HepG2 (cell line): ENCODE measurements around the gene ELOVL5. TPM values are rescaled to one million over a fixed set of nuclear protein-coding genes. Genes with fewer than 3 reads are reported as not detected.

ENCODE experiments used
- ATRX ChIP-seq: sonication (generic); formaldehyde crosslinking; IDR thresholded peaks from 2 replicates; pipeline ENCODE4 v1.4.0; 2020; ENCODE audit warnings: missing genetic modification reagents, borderline replicate concordance
- CEBPG ChIP-seq: IDR thresholded peaks from 2 replicates; pipeline ENCODE4 v1.6.1; 2016
- DMAP1 ChIP-seq: IDR thresholded peaks from 2 replicates; pipeline ENCODE4 v1.6.1; 2016
- NR2F1 ChIP-seq, 2 experiments: fragments of 450-650 bp in 1 of 2; formaldehyde crosslinking in 1 of 2; IDR thresholded peaks; 2 replicates each; pipeline versions ENCODE4 v1.5.0 to v1.6.1; 2016 to 2020; ENCODE audit warnings: mild to moderate bottlenecking in 1 of 2, missing compliant biosample characterization in 1 of 2, missing genetic modification reagents in 1 of 2, moderate library complexity in 1 of 2
- POLR2AphosphoS5 ChIP-seq: IDR thresholded peaks from 2 replicates; pipeline ENCODE4 v1.6.1; 2012; ENCODE audit warnings: low read depth, low read length
- SIN3B ChIP-seq: fragments of 150-350 bp; IDR thresholded peaks from 2 replicates; pipeline ENCODE4 v1.6.1; 2014; ENCODE audit warnings: low read length
- U2AF2 ChIP-seq: fragments of 200-400 bp; formaldehyde crosslinking; IDR thresholded peaks from 2 replicates; pipeline ENCODE4 v1.6.1; 2017; ENCODE audit warnings: low read depth, mild to moderate bottlenecking, low read length
- ZFP62 ChIP-seq: sonication (generic); formaldehyde crosslinking; IDR thresholded peaks from 2 replicates; pipeline ENCODE4 v1.4.0; 2020; ENCODE audit warnings: missing genetic modification reagents
- ZNF430 ChIP-seq: sonication (generic); formaldehyde crosslinking; IDR thresholded peaks from 2 replicates; pipeline ENCODE4 v1.9.0; 2021; ENCODE audit warnings: mild to moderate bottlenecking, missing genetic modification reagents
- ZNF841 ChIP-seq: sonication (generic); formaldehyde crosslinking; IDR thresholded peaks from 2 replicates; pipeline ENCODE4 v1.8.1; 2023; ENCODE audit warnings: missing genetic modification reagents, borderline replicate concordance
- polyA plus RNA-seq, 8 experiments: library from polyadenylated mRNA; depleted of rRNA in 3 of 8; stranded (reverse) in 7 of 8; unstranded in 1 of 8; fragments of >200 nt; fragmentation: Illumina TruSeq in 4 of 8; extraction: Trizol in 4 of 8; gene quantifications; 2 replicates each; pipeline versions ENCODE4 v1.2.1 to v1.2.3, GENCODE V29; 2011 to 2016; ENCODE audit warnings: low read depth in 4 of 8, missing spikeins in 1 of 8, mixed read lengths in 1 of 8; ENCODE audit not compliant: insufficient read depth in 1 of 8
- total RNA-seq, 5 experiments: library from RNA; depleted of rRNA; stranded (reverse); fragments of >200 nt; fragmentation: Illumina TruSeq; extraction: Trizol; gene quantifications; 2 replicates each; pipeline ENCODE4 v1.2.3, GENCODE V29; 2016; ENCODE audit warnings: low read depth in 1 of 5
- TF ChIP-seq, protein P1 (sequence below): sonication (generic); formaldehyde crosslinking; IDR thresholded peaks from 2 replicates; pipeline ENCODE4 v1.4.0; 2020; ENCODE audit warnings: missing genetic modification reagents, low read depth, mild to moderate bottlenecking, borderline replicate concordance
- TF ChIP-seq, protein P2 (sequence below): sonication (generic); formaldehyde crosslinking; IDR thresholded peaks from 2 replicates; pipeline ENCODE4 v1.9.0; 2021; ENCODE audit warnings: missing genetic modification reagents, borderline replicate concordance
- TF ChIP-seq, protein P3 (sequence below): sonication (generic); formaldehyde crosslinking; IDR thresholded peaks from 2 replicates; pipeline ENCODE4 v1.4.0; 2020; ENCODE audit warnings: missing genetic modification reagents, borderline replicate concordance
- TF ChIP-seq, protein P4 (sequence below): sonication (generic); formaldehyde crosslinking; conservative IDR thresholded peaks from 2 replicates; pipeline ENCODE4 v1.5.0; 2020; ENCODE audit warnings: missing genetic modification reagents
- TF ChIP-seq, protein P5 (sequence below): sonication (generic); formaldehyde crosslinking; IDR thresholded peaks from 2 replicates; pipeline ENCODE4 v1.8.1; 2023; ENCODE audit warnings: mild to moderate bottlenecking, missing genetic modification reagents, borderline replicate concordance

ELOVL5 gene
- total and polyA plus RNA-seq, 2 of the 13 experiments (the other 11 are each of a cell fraction or from before 2014, with no cell fraction given) = 50.1 to 72.4 TPM

DNA sequence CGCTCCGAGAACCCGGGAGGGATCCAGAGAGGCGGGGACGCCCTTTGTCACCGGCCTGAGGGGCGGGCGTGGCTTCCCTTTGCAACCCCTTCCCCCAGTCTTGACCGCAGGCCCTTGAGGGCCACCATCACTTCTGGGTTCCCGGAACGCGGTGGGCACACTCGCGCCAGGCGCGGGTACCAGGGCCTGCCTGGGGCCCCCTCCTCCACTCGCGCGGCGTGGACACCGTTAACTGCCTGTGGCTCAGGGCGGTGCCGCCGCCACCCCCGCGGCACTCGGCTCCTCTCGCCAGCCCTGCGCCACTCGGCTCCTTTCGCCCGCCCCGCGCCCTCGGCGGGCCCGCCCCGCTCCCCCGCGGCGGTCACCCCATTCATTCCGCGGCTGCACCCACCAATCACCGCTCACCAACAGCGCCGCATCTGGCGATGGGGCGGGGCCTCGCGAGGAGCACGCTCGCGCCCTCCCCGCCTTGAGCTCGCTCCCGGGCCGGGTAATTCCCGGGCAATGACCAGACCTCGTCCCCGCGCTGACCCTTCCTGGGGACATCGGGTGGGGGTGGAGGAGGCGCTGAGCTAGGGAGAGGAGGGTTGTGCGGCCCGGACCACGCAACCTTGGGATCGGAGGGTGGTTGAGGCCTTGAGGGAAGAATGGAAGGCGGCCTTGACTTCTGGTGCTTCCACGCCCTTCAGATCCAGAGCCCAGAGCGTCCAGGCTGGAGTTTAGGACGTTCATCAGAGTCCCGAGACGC, 10.5 kb upstream of the ELOVL5 start (continued):
- TF ChIP-seq ZNF430 (CRISPR knock-in tag) (peak; percentile 87; the same call in 1 of the 2 replicates), ZFP62 (no peak), NR2F1 (CRISPR knock-in tag; IDR thresholded peaks at IDR 0.05) (peak; percentile 39 to 66; a peak in 3 of 4 replicates), CEBPG (peak; percentile 18; the same call in 1 of the 2 replicates), ATRX (CRISPR knock-in tag) (no peak), SIN3B (no peak), POLR2AphosphoS5 (peak; percentile 81), DMAP1 (CRISPR knock-in tag) (peak; percentile 89), ZNF841 (CRISPR knock-in tag) (no peak; the same call in 1 of the 2 replicates), U2AF2 (no peak)
- TF ChIP-seq, protein P1, sequence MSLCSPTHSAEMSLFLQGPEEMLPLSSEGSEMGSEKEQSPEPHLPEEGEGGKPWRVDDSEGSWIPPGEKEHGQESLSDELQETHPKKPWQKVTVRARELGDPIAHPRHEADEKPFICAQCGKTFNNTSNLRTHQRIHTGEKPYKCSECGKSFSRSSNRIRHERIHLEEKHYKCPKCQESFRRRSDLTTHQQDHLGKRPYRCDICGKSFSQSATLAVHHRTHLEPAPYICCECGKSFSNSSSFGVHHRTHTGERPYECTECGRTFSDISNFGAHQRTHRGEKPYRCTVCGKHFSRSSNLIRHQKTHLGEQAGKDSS (CRISPR knock-in tag) = peak; percentile 92; the same call in 1 of the 2 replicates
- TF ChIP-seq, protein P2, sequence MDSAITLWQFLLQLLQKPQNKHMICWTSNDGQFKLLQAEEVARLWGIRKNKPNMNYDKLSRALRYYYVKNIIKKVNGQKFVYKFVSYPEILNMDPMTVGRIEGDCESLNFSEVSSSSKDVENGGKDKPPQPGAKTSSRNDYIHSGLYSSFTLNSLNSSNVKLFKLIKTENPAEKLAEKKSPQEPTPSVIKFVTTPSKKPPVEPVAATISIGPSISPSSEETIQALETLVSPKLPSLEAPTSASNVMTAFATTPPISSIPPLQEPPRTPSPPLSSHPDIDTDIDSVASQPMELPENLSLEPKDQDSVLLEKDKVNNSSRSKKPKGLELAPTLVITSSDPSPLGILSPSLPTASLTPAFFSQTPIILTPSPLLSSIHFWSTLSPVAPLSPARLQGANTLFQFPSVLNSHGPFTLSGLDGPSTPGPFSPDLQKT (CRISPR knock-in tag) = no peak
- TF ChIP-seq, protein P3, sequence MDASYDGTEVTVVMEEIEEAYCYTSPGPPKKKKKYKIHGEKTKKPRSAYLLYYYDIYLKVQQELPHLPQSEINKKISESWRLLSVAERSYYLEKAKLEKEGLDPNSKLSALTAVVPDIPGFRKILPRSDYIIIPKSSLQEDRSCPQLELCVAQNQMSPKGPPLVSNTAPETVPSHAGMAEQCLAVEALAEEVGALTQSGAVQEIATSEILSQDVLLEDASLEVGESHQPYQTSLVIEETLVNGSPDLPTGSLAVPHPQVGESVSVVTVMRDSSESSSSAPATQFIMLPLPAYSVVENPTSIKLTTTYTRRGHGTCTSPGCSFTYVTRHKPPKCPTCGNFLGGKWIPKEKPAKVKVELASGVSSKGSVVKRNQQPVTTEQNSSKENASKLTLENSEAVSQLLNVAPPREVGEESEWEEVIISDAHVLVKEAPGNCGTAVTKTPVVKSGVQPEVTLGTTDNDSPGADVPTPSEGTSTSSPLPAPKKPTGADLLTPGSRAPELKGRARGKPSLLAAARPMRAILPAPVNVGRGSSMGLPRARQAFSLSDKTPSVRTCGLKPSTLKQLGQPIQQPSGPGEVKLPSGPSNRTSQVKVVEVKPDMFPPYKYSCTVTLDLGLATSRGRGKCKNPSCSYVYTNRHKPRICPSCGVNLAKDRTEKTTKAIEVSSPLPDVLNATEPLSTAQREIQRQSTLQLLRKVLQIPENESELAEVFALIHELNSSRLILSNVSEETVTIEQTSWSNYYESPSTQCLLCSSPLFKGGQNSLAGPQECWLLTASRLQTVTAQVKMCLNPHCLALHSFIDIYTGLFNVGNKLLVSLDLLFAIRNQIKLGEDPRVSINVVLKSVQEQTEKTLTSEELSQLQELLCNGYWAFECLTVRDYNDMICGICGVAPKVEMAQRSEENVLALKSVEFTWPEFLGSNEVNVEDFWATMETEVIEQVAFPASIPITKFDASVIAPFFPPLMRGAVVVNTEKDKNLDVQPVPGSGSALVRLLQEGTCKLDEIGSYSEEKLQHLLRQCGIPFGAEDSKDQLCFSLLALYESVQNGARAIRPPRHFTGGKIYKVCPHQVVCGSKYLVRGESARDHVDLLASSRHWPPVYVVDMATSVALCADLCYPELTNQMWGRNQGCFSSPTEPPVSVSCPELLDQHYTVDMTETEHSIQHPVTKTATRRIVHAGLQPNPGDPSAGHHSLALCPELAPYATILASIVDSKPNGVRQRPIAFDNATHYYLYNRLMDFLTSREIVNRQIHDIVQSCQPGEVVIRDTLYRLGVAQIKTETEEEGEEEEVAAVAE (CRISPR knock-in tag) = peak; percentile 49; the same call in 1 of the 2 replicates
- TF ChIP-seq, protein P4, sequence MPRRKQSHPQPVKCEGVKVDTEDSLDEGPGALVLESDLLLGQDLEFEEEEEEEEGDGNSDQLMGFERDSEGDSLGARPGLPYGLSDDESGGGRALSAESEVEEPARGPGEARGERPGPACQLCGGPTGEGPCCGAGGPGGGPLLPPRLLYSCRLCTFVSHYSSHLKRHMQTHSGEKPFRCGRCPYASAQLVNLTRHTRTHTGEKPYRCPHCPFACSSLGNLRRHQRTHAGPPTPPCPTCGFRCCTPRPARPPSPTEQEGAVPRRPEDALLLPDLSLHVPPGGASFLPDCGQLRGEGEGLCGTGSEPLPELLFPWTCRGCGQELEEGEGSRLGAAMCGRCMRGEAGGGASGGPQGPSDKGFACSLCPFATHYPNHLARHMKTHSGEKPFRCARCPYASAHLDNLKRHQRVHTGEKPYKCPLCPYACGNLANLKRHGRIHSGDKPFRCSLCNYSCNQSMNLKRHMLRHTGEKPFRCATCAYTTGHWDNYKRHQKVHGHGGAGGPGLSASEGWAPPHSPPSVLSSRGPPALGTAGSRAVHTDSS (CRISPR knock-in tag) = no peak
- TF ChIP-seq, protein P5, sequence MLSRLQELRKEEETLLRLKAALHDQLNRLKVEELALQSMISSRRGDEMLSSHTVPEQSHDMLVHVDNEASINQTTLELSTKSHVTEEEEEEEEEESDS (CRISPR knock-in tag) = peak; percentile 73; the same call in 1 of the 2 replicates
